Hepatocyte (in vitro differentiated cells): Measurements from ENCODE around the gene OR10A2. TPM values are rescaled to one million over a fixed set of nuclear protein-coding genes. Genes with fewer than 3 reads are reported as not detected.

Experiments used
- DNase-seq: peaks from one replicate; pipeline ENCODE4 v3.0.0-alpha.2; 2016; ENCODE audit warnings: low spot score
- H2AFZ ChIP-seq: fragments of 200-600 bp; sonication (generic); 2 replicates; pipeline ENCODE4 v1.6.0; 2016; ENCODE audit warnings: antibody characterized with exemption, mild to moderate bottlenecking
- H3K27ac ChIP-seq: fragments of 200-600 bp; sonication (generic); 2 replicates; pipeline ENCODE4 v1.5.1; 2016; ENCODE audit warnings: mild to moderate bottlenecking
- H3K27me3 ChIP-seq: fragments of 200-600 bp; sonication (generic); 2 replicates; pipeline ENCODE4 v1.6.1; 2016
- H3K36me3 ChIP-seq: fragments of 200-600 bp; sonication (generic); replicated peaks from 2 replicates; pipeline ENCODE4 v1.5.1; 2016; ENCODE audit warnings: low read depth; ENCODE audit not compliant: insufficient read depth
- H3K4me1 ChIP-seq: fragments of 200-600 bp; sonication (generic); 2 replicates; pipeline ENCODE4 v1.5.1; 2016; ENCODE audit warnings: mild to moderate bottlenecking, moderate library complexity; ENCODE audit not compliant: insufficient read depth
- H3K4me2 ChIP-seq: fragments of 200-600 bp; sonication (generic); 2 replicates; pipeline ENCODE4 v1.6.0; 2016
- H3K4me3 ChIP-seq: fragments of 200-600 bp; sonication (generic); 2 replicates; pipeline ENCODE4 v1.5.1; 2016; ENCODE audit warnings: mild to moderate bottlenecking
- H3K79me2 ChIP-seq: fragments of 200-600 bp; sonication (generic); 2 replicates; pipeline ENCODE4 v1.6.0; 2017; ENCODE audit warnings: mild to moderate bottlenecking
- H3K9me2 ChIP-seq: fragments of 200-600 bp; sonication (generic); replicated peaks from 2 replicates; pipeline ENCODE4 v1.6.0; 2017; ENCODE audit warnings: mild to moderate bottlenecking; ENCODE audit not compliant: insufficient read depth
- H3K9me3 ChIP-seq: fragments of 200-600 bp; sonication (generic); 2 replicates; pipeline ENCODE4 v1.5.1; 2016; ENCODE audit warnings: low read depth, mild to moderate bottlenecking
- H4K20me1 ChIP-seq: fragments of 200-600 bp; sonication (generic); 2 replicates; pipeline ENCODE4 v1.6.0; 2016; ENCODE audit warnings: mild to moderate bottlenecking; ENCODE audit not compliant: insufficient read depth, poor library complexity, severe bottlenecking
- CTCF ChIP-seq: fragments of 200-600 bp; sonication (generic); IDR thresholded peaks from 2 replicates; pipeline ENCODE4 v1.5.1; 2016; ENCODE audit warnings: antibody characterized with exemption, mild to moderate bottlenecking; ENCODE audit not compliant: poor library complexity
- EZH2 ChIP-seq: fragments of 200-600 bp; sonication (generic); IDR thresholded peaks from 2 replicates; pipeline ENCODE4 v1.6.1; 2016; ENCODE audit warnings: antibody characterized with exemption, mild to moderate bottlenecking, borderline replicate concordance
- EZH2phosphoT487 ChIP-seq: fragments of 200-600 bp; sonication (generic); IDR thresholded peaks from one replicate; pipeline ENCODE4 v1.6.1; 2018; ENCODE audit warnings: antibody characterized with exemption, mild to moderate bottlenecking, low read depth, moderate library complexity; ENCODE audit not compliant: unreplicated experiment, severe bottlenecking
- WGBS: methylation state at CpG from one replicate; pipeline ENCODE4 v1.1.6; 2016; ENCODE audit warnings: low lambda C conversion rate; ENCODE audit errors: missing lambda C conversion rate; 5-methylcytosine and 5-hydroxymethylcytosine counted together
- polyA plus RNA-seq: library from polyadenylated mRNA; unstranded; fragments of >200 nt; fragmentation: Nextera tagmentation; extraction: Ambion mirVana; gene quantifications from 2 replicates; pipeline ENCODE4 v1.2.1, GENCODE V29; 2016
- total RNA-seq: library from RNA; depleted of rRNA; stranded (reverse); fragments of >200 nt; gene quantifications from 2 replicates; pipeline ENCODE4 v1.2.3, GENCODE V29; 2014

OR10A2 gene
- total RNA-seq, result not detected in 2 replicates
- 0.04 and 0.12 TPM in 2 replicates for polyA plus RNA-seq

DNA sequence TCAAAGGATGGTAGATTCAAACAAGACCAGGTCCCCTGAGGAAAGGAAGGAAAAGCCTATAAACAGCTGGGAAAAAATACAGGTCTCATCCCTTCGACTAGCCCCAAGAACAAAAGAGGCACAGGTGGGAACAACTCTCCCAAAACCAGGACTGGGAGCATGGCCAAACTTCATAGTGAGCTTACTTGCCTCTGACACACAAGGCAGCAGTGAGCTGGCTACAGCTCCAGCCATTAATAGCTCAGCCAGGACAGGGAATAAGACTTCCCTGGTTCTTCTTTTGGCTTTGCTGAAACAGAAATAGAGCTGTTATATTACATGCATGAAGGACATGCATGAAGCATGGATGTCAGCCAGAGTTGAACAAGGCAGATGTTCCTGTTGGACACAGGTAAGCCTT, at the start of gene OR10A2:
Gene OR10A2, plus strand, starts transcription at position 97 of the 400 bp plus-strand sequence. CDS start 6,698 bp downstream, outside the sequence.
- H3K4me2 ChIP-seq, result no peak within 1 kb of the TSS
- no peak within 1 kb of the TSS for H3K4me3 ChIP-seq
- peak; percentile 10 for DNase-seq
- H4K20me1 ChIP-seq, result no peaks in the 10 kb centered on the region
- H3K79me2 ChIP-seq, result no peaks in the 10 kb centered on the region
- no peak within 1 kb of the TSS for H3K27ac ChIP-seq
- H3K9me3 ChIP-seq, result no peaks in the 10 kb centered on the region
- no peaks in the 10 kb centered on the region for H3K9me2 ChIP-seq
- TF ChIP-seq EZH2 (no peak), EZH2phosphoT487 (no peak), CTCF (no peak)
- H2AFZ ChIP-seq, result no peak within 1 kb of the TSS
- H3K4me1 ChIP-seq, result no peaks in the 10 kb centered on the region
- H3K27me3 ChIP-seq, result no peaks in the 10 kb centered on the region
- H3K36me3 ChIP-seq, result no peaks in the 10 kb centered on the region
- WGBS, result 47% methylated on average over 1 of the region's 1 CpG

DNA sequence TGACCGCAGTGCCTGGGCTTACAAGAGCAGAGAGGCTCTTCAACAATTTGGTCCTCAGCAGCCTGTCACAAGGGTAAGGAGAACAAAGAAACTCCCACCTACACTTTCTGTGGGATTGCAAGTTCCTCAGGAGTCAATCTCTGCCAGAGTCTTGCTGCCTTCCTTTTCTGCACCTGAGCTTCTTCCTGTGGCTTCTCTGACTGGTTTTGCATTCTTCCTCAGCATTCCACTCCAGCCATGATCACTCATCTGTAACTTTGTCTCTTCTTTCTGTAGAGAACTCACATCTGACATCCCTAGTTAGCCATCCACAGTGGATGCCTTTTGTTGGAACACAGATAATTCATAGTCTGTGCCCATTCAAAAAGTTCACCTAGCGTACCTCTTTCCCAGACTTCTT, 49.2 kb upstream of the OR10A2 start:
- TF ChIP-seq EZH2phosphoT487 (no peak), EZH2 (no peak), CTCF (no peak)
- Histone ChIP-seq H3K36me3 (no peaks in the 10 kb centered on the region), H3K79me2 (no peaks in the 10 kb centered on the region), H3K27ac (no peak overlapping the region), H3K27me3 (no peaks in the 10 kb centered on the region), H3K4me2 (no peak overlapping the region), H4K20me1 (no peaks in the 10 kb centered on the region), H3K4me1 (no peaks in the 10 kb centered on the region), H3K9me3 (no peaks in the 10 kb centered on the region), H2AFZ (no peak overlapping the region), H3K4me3 (no peak overlapping the region), H3K9me2 (no peaks in the 10 kb centered on the region)
- no peak for DNase-seq
- 78% methylated on average over 2 of the region's 2 CpGs for WGBS

- H3K36me3 ChIP-seq, result no peaks in the 10 kb centered on the region
- WGBS, result 52% methylated on average over 1 of the region's 1 CpG
- no peaks in the 10 kb centered on the region for H3K4me1 ChIP-seq
- TF ChIP-seq CTCF (no peak), EZH2phosphoT487 (no peak), EZH2 (no peak)
- no peaks in the 10 kb centered on the region for H3K79me2 ChIP-seq
- no peaks in the 10 kb centered on the region for H4K20me1 ChIP-seq
- H3K4me2 ChIP-seq, result no peak overlapping the region
- H3K9me2 ChIP-seq, result no peaks in the 10 kb centered on the region
- no peaks in the 10 kb centered on the region for H3K27me3 ChIP-seq
- DNase-seq, result no peak
- no peak overlapping the region for H2AFZ ChIP-seq
- no peak overlapping the region for H3K4me3 ChIP-seq
- H3K9me3 ChIP-seq, result no peaks in the 10 kb centered on the region
- no peak overlapping the region for H3K27ac ChIP-seq
These were observed 45.2 kb upstream of the OR10A2 start for GRCh38 chr11:6817694-6818093.

DNA sequence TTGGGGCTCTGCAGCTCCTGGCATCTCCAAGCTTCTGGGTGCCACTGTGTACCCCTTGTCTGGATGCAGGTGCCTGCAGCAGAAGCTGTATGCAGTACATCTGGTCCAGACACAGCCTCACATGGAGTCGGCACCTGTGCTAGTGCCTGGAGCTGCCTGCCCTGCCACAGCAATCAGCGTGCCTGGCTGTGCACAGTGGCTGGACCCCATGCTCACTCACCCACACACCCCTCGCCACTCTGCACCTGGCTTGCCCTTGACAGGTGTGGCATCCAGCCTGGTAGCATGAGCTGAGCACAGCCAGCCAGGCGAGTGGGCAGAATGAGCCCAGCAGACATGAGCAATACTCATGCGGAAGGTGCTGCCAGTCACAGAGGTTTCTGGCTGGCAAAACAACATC, 43.9 kb upstream of the OR10A2 start:
- no peak overlapping the region for H3K4me3 ChIP-seq
- no peaks in the 10 kb centered on the region for H3K79me2 ChIP-seq
- H3K4me1 ChIP-seq, result no peaks in the 10 kb centered on the region
- whole genome bisulfite sequencing, result 91% methylated on average over 5 of the region's 5 CpGs
- H3K27me3 ChIP-seq, result no peaks in the 10 kb centered on the region
- no peak overlapping the region for H3K27ac ChIP-seq
- no peaks in the 10 kb centered on the region for H3K9me3 ChIP-seq
- no peaks in the 10 kb centered on the region for H3K9me2 ChIP-seq
- no peaks in the 10 kb centered on the region for H3K36me3 ChIP-seq
- no peak for DNase-seq
- TF ChIP-seq CTCF (no peak), EZH2 (no peak), EZH2phosphoT487 (no peak)
- no peaks in the 10 kb centered on the region for H4K20me1 ChIP-seq
- no peak overlapping the region for H2AFZ ChIP-seq
- no peak overlapping the region for H3K4me2 ChIP-seq
